ENCODE data around the gene RSPH6A. TPM values are rescaled to one million over a fixed set of nuclear protein-coding genes. Genes with fewer than 3 reads are reported as not detected.
A peak's percentile ranks its signal among the peaks of the same experiment; 100 is the strongest.

The RSPH6A gene
- total RNA-seq, 1 experiment from 2014 or later, result 0.52 TPM

DNA sequence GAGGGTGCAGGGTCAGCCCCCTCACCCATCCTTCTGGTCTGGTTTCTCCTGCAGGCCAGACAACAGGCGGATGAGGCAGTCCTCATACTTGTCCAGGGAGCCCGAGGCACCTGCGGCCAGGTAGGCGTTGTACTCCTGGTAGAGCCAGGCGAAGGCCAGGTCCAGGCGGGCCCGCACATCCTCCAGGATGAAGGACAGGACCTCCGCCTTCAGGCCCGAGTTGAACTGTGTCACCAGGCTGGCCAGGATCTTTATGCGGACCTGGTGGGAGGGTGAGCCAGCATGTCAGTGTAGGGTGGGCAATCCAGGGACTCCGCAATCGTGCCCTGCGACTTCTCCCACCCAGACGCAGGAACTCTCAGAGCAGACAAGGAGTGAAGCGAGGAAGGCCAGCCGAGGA, 13.8 kb upstream of the RSPH6A start:
- no peak overlapping the region for H3K4me3 Mint-ChIP-seq (ENCODE audit: low read depth, unreplicated experiment)
- no TSS peak for BruUV-seq (replicated peaks)
- H3K27ac Mint-ChIP-seq (ENCODE audit: unreplicated experiment), result peak overlapping the region; percentile 59
- TF ChIP-seq, protein P1, sequence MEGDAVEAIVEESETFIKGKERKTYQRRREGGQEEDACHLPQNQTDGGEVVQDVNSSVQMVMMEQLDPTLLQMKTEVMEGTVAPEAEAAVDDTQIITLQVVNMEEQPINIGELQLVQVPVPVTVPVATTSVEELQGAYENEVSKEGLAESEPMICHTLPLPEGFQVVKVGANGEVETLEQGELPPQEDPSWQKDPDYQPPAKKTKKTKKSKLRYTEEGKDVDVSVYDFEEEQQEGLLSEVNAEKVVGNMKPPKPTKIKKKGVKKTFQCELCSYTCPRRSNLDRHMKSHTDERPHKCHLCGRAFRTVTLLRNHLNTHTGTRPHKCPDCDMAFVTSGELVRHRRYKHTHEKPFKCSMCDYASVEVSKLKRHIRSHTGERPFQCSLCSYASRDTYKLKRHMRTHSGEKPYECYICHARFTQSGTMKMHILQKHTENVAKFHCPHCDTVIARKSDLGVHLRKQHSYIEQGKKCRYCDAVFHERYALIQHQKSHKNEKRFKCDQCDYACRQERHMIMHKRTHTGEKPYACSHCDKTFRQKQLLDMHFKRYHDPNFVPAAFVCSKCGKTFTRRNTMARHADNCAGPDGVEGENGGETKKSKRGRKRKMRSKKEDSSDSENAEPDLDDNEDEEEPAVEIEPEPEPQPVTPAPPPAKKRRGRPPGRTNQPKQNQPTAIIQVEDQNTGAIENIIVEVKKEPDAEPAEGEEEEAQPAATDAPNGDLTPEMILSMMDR (IDR thresholded peaks at IDR 0.05; ENCODE audit: unreplicated experiment), result no peak
- intact Hi-C loops (cut with micrococcal nuclease; ENCODE audit: unreplicated experiment), result no loop called here
- H3K4me1 Mint-ChIP-seq (ENCODE audit: low read depth, unreplicated experiment), result no peaks in the 10 kb centered on the region
- no peak for DNase-seq
- no peaks in the 10 kb centered on the region for H3K9me3 Mint-ChIP-seq (ENCODE audit: low read depth, unreplicated experiment)
- CTCF ChIA-PET, result no interaction called here
- H3K36me3 Mint-ChIP-seq (ENCODE audit: insufficient read depth, unreplicated experiment), result peaks cover 87% of the 10 kb centered on the region
- no peaks in the 10 kb centered on the region for H3K27me3 Mint-ChIP-seq (ENCODE audit: unreplicated experiment)

DNA sequence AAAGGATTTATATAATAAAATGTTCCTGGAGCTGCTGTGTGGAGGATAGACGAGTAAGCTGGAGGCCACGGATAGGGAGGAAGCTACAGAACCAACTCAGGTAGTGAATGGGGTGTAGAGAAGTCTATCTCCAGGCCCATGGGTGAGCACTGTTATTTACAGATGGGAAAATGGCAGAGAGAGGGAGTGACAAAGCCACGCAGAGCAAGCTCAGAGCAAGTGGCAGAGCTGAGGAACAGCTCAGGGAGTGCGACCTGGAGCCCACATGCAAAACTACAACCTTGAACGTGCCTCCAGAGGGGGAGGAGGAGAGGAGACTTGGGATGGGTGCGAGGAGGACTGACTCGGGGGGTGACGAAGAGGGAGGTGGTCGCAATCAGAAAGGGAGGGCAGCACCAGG, 13.4 kb upstream of the RSPH6A start:
- CTCF ChIA-PET, result interaction anchor here (0.6 kb wide), 1 partner anchor 12 kb away, joined by 3 read pairs; no protein-coding TSS in a partner anchor
- TF ChIP-seq, protein P1 (IDR thresholded peaks at IDR 0.05; ENCODE audit: unreplicated experiment), result no peak
- no peaks in the 10 kb centered on the region for H3K9me3 Mint-ChIP-seq (ENCODE audit: low read depth, unreplicated experiment)
- peaks cover 87% of the 10 kb centered on the region for H3K36me3 Mint-ChIP-seq (ENCODE audit: insufficient read depth, unreplicated experiment)
- no peaks in the 10 kb centered on the region for H3K27me3 Mint-ChIP-seq (ENCODE audit: unreplicated experiment)
- DNase-seq, result no peak
- no TSS peak for BruUV-seq (replicated peaks)
- H3K4me1 Mint-ChIP-seq (ENCODE audit: low read depth, unreplicated experiment), result no peaks in the 10 kb centered on the region
- H3K4me3 Mint-ChIP-seq (ENCODE audit: low read depth, unreplicated experiment), result no peak overlapping the region
- intact Hi-C loops (cut with micrococcal nuclease; ENCODE audit: unreplicated experiment), result no loop called here
- H3K27ac Mint-ChIP-seq (ENCODE audit: unreplicated experiment), result peak overlapping the region; percentile 59

DNA sequence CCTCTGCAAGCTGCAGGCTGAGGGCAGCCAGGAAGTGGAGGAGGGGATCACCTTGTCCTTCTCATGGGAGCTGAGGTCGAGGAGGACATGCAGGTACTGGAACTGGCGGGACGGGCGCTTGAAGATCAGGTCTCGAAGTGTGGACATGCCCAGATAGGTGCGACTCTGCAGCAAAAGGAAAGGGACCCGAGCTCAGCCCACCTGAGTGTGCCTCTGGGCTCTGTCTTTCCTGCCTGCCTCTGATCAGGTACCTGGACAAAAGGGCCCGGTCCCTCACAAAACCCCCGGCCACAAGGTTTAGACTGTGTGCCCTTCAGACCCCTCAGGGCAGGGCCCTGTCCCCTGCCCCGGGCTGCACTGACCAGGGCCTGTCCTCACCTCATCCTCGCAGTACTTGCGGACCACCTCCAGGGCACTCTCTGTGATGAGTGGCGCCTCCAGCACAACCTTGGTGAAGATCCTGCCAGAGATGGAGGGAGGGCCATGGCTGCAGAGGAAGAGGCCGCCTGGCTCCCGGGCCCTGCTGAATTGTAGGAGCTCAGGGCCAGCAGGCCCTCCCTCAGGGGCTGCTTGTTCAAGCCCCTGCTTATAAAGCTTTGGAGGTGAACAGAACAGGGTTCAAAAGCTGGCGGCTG, 12.5 kb upstream of the RSPH6A start:
- H3K9me3 Mint-ChIP-seq (ENCODE audit: low read depth, unreplicated experiment), result no peaks in the 10 kb centered on the region
- CTCF ChIA-PET, result interaction anchor here (1.0 kb wide), 1 partner anchor 19 kb away, joined by 3 read pairs; no protein-coding TSS in a partner anchor
- no TSS peak for BruUV-seq (replicated peaks)
- H3K4me3 Mint-ChIP-seq (ENCODE audit: low read depth, unreplicated experiment), result peak overlapping the region; percentile 7
- peak overlapping the region; percentile 59 for H3K27ac Mint-ChIP-seq (ENCODE audit: unreplicated experiment)
- intact Hi-C loops (cut with micrococcal nuclease; ENCODE audit: unreplicated experiment), result no loop called here
- DNase-seq, result no peak
- peaks cover 82% of the 10 kb centered on the region for H3K36me3 Mint-ChIP-seq (ENCODE audit: insufficient read depth, unreplicated experiment)
- H3K27me3 Mint-ChIP-seq (ENCODE audit: unreplicated experiment), result no peaks in the 10 kb centered on the region
- no peaks in the 10 kb centered on the region for H3K4me1 Mint-ChIP-seq (ENCODE audit: low read depth, unreplicated experiment)
- TF ChIP-seq, protein P1 (IDR thresholded peaks at IDR 0.05; ENCODE audit: unreplicated experiment), result no peak

DNA sequence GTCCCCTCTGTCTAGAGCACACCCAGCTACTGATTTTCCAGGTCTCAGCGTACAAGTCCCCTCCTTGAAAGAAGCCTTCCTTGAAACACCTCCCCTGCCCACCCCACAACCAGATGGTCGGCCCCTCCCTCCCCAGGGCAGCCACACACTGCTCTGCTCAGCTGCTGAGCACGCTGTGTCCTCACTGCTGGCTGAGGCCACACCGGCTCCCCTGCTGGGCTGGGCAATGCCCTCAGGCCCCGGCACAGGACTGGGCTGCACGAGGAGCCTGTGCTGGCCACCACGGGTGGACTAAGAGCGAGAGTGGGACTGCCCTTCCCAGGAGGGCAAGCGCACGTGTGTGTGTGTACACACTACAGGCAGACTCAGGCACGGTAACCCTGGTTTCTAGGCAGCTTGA, 11.8 kb upstream of the RSPH6A start:
- Mint-ChIP-seq H3K36me3 (ENCODE audit: insufficient read depth, unreplicated experiment) (peaks cover 76% of the 10 kb centered on the region), H3K9me3 (ENCODE audit: low read depth, unreplicated experiment) (no peaks in the 10 kb centered on the region), H3K27me3 (ENCODE audit: unreplicated experiment) (no peaks in the 10 kb centered on the region), H3K4me3 (ENCODE audit: low read depth, unreplicated experiment) (no peak overlapping the region), H3K4me1 (ENCODE audit: low read depth, unreplicated experiment) (no peaks in the 10 kb centered on the region), H3K27ac (ENCODE audit: unreplicated experiment) (no peak overlapping the region)
- DNase-seq, result no peak
- no TSS peak for BruUV-seq (replicated peaks)
- intact Hi-C loops (cut with micrococcal nuclease; ENCODE audit: unreplicated experiment), result no loop called here
- CTCF ChIA-PET, result interaction anchor here (1.0 kb wide), 1 partner anchor 10 kb away, joined by 7 read pairs; no protein-coding TSS in a partner anchor
- TF ChIP-seq, protein P1 (IDR thresholded peaks at IDR 0.05; ENCODE audit: unreplicated experiment), result no peak
